Mesenteric fat pad (tissue), 1 donor: ENCODE measurements around the gene MARCHF10. TPM values are rescaled to one million over a fixed set of nuclear protein-coding genes. Genes with fewer than 3 reads are reported as not detected.
"Not testable (repeated sequence)": the region's sequence is repeated elsewhere in the genome, so short reads cannot be mapped to it uniquely, and the experiment has no call there.

Experiments
- DNase-seq: peaks from one replicate; pipeline ENCODE4 v3.0.0-alpha.2; 2020; ENCODE audit warnings: low spot score
- total RNA-seq: library from RNA; stranded (reverse); fragmentation: NEBNext Ultra II Directional; extraction: Animal tissue kit (Norgen Biotek cat#: 25700); gene quantifications from one replicate; pipeline ENCODE4 v1.2.1, GENCODE V29; 2021
- donor health status: DM: yes; HTN: yes; CAD: no.

MARCHF10 gene
- total RNA-seq, 1 donor from 2014 or later: 0.16 TPM

DNA sequence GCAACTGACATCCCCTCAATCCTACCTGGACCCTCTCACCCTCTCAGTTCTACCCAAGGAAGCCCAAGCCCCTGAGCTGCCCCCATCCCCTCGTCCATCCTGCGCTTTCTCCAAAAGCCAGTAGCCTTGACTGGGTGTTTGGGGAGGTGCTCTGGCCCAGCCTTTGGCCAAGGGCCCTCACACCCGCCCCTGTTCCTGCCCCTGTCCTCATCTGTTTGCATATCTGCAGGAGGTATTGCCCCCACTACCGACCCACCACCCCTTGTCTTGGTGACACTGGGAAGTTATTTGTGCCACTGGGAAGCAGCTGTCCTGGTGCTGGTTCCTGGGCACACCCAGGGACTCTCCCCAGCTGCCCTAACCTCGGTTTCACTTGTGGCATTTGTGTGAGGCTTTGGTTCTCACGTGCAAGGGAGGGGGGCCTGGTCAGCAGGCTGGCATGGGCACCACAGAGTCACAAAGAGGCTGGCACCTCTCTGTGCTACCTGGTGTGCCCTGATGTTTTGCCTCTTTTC, 105.3 kb downstream of the MARCHF10 start:
- no peak for DNase-seq

DNA sequence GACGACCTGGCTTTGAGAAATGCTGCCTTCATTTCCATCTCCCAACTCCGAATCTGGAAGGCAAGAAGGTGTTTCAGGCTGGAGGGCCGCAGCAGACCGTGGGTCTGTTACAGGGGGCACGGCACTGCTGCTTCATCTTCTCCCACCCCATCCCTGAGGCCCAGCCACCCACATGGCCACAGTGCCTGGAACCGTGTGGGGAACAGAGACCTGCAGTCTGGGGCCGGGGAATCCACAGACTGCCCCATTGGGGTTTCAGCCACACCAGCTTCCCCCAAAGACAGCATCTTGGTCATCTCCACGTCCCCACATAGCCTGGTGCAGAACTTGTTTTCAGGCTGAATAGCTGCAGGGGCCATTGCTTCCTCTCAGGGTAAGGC, 106.4 kb downstream of the MARCHF10 start:
- no peak for DNase-seq

DNA sequence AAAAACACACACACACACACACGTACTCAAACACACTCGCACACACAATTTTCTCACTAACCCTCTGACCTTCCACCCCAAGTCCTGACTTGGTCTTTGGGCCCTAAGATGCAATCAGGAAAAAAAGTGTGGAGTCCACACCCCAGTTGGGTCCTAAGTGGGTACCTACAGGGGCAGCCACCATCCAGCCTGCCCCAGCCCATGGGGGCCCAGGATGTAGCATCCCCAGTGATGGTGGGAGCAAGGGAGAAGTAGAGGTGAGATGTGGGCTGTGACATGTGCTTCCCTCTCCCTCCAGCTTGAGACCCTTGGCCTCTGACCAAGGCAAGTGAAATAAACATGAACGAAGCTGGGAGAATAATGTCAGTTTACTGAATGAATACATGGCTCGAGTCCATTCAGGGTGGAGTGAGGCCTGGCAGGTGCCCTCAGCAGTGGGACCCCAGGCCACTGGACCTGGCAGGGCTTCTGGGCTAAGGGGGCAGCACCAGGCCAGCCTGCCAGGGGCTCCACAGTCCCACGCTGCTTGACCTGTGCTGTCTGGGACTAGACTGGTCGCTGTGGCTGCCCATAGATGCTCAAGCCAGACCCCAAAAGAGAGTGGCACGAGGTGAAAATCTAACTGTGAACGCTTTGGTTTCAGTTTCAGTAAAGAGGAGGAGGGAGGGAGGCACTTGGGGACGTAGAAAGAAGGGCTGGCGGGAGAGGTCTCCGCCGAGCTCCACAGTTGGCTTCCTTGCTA, 107.0 kb downstream of the MARCHF10 start:
- DNase-seq: no peak

DNA sequence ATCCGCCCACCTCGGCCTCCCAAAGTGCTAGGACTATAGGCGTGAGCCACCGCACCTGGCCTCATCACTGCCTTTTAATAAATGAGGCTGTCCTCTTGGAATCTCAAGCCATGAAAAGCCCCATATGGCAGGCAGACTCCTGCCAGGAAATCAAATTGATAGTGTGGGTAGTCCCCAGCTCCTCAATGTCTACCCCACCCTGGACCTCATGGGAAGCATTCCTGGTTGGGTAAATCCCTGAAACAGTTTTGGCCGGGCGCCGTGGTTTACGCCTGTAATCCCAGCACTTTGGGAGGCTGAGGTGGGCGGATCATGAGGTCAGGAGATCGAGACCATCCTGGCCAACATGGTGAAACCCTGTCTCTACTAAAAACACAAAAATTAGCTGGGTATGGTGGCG, 109.7 kb downstream of the MARCHF10 start:
- not testable (repeated sequence) for DNase-seq

DNA sequence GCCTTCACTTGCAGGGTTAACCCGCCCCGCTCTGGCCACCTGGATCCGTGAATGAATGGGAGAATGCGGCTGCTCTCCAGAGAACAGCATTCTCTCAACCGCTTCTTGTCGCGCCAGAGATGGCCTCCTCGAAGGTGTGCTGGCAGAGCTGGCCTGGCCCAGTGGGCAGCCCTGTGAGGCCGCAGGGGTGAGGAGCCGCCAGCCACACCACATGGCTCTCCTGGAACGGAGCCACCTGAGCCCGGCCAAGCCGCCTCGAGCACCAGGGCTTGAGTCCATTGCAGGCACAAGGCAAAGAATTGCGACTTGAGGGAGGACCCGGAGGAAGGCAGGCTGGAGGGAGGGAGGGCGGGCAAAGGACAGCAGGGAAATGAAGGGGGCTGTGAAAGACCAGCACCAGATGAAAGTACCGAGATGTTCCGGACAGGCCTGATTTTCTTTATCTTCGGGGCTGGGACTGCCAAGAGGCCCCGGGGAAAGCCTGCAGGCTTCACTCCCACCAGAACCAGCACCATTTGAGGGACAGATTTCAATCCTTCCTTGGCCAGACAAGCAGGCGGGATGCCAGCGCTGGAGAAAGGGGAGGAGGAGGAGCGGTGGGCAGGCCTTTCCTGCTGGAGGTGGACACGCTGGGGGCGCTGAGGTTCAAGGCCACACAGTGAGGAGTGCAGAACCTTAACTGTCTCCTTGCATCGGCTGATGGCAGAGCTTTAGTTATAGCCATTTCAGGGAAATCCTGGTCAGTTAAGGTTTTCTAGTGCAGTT, 111.2 kb downstream of the MARCHF10 start:
- DNase-seq: no peak

DNA sequence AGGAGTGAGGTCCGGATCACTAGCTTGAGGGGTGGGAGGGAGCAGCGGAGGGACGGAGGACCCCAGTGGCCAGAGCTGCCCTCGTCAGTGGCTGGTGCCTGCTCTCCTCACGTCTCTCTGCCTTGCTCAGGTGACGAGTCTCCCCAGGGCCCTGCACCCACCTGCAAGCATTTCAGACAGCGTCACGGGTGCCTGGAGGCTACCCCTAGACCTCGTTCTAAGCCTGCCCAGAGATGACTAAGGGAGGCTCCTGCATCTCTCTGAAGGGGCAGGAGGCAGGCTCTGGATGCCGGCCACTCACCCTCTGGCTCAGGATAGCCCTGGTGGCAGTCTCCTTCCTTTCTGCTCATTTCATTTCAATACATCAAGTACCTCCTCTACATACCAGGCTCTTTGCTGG, 111.9 kb downstream of the MARCHF10 start:
- no peak for DNase-seq

DNA sequence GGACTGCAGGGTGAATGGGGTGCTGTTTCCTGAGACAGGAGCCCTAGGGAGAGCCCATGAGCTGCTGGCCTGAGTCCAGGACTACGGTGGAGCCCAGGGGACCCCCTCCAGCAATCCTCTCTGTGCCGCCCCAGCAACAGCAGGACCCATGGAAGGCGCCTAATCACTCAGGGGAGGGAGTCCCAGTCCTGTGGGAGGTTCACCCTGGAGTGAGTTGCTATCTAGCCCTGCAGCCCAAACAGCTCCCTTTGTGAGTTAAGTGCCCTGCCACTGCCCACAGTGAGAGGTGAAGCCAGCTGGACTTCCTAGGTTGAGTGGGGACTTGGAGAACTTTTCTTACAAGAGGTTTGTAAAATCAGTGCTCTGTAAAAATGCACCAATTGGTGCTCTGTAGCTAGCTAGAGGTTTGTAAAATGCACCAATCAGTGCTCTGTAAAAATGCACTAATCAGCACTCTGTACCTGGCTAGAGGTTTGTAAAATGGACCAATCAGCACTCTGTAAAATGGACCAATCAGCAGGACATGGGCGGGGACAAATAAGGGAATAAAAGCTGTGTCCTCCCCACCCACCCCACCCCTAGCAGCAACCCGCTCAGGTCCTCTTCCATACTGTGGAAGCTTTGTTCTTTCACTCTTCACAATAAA, 112.9 kb downstream of the MARCHF10 start:
- DNase-seq: not testable (repeated sequence)

DNA sequence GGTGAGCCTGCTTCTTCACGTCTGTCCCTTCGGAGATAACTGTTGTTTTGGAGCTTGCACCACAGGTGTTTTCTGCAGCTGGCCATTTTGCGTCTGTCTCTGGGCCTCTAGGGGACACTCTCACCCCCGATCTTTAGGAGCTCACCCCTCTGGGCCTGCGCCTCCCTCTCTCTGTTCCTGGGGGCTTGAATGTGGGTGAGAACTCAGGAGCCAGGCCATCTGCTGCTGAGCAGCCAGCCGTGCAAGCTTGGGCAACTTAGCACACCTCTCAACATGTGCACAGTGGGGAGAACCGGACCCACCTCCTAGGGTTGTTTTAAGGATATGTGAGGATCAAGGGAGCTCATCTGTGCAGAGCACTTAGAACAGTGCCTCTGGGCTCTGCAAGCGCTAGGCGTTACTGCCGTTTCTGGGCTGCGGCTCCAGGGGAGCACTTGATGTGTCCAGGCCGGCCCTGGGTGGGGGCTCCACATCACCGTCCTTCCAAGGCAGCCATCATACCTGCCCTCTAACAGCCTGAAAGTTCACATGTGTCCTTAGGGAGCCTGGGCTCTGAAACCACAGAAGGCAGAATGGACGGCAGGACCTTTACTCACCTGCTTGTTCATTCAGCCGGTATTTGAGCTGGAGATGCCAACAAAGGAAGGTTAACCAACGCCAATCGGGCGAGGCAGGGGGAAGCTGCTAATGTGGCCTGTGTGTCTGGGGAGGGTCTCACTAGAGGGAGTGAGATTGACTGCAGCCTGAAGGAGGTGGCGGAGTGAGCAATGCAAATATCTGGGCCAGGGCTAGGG, 114.3 kb downstream of the MARCHF10 start:
- no peak for DNase-seq

DNA sequence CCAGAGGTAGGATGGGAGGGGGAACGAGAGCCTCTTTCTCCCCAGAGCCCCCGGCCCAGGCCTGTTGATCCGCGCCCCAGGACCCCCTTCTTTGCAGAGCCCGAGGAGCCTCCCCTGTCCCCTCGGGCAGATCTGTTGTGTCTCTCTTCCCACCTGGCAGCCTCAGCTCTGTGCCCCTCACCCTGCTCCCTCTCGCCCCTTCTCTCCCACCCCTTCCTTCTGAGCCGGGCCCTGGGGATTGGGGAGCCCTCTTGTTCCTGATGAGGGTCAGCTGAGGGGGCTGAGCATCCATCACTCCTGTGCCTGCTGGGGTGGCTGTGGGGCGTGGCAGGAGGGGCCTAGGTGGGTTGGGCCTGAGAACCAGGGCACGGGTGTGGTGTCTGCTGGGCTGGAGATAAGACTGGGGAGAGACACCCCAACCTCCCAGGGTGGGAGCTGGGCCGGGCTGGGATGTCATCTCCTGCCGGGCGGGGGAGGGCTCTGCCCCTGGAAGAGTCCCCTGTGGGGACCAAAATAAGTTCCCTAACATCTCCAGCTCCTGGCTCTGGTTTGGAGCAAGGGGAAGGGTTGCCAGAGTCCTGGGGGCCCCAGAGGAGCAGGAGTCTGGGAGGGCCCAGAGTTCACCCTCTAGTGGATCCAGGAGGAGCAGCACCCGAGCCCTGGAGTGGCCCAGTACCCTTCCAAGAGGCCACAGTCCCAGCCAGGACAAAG, 115.2 kb downstream of the MARCHF10 start:
- no peak for DNase-seq

DNA sequence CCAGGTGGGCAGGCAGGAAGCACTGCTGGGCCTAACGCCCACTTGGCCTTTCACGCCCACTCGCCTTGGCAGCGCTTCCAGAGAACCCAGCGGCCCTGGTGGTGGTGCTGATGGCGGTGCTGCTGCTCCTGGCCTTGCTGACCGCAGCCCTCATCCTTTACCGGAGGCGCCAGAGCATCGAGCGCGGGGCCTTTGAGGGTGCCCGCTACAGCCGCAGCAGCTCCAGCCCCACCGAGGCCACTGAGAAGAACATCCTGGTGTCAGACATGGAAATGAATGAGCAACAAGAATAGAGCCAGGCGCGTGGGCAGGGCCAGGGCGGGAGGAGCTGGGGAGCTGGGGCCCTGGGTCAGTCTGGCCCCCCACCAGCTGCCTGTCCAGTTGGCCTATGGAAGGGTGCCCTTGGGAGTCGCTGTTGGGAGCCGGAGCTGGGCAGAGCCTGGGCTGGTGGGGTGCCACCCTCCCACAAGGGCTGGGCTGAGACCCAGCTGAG, 115.9 kb downstream of the MARCHF10 start:
- no peak for DNase-seq

DNA sequence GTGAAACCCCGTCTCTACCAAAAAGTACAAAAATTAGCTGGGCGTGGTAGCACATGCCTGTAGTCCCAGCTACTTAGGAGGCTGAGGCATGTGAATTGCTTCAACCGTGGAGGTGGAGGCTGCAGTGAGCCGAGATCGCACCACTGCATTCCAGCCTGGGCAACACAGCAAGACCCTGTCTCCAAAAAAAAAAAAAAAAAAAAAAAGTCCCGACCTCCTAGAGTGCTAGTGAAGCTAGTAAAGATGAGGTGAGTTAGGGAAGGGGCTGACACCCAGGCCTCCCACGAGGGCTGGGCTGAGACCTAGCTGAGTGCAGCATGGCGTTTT, 116.6 kb downstream of the MARCHF10 start:
- DNase-seq: not testable (repeated sequence)

DNA sequence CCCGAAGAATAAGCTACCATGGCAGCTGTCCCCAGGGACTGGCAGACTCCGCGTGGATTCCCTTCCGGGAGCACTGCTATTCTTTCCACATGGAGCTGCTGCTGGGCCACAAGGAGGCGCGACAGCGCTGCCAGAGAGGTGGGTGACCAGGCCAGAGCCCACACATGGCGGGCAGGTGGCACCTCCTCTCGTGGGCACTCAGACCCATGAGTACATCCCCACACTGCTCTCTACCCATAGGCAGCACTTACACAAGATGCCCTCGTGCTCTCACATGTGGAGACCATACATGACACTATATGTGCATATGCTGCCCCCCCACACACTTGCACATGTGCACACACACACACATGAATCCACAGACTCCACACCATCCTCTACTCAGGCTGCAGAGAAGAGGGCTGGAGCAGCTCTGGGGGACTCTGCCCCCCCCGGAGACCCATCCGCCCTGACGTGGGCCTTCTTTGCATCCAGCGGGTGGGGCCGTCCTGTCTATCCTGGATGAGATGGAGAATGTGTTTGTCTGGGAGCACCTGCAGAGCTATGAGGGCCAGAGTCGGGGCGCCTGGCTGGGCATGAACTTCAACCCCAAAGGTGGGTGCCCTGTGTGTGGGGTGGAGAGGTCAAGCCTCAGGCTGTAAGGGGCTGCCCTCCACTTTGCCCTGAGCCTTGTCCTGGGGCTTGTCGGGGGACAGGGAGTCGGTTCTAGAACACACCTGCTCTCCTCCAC, 117.8 kb downstream of the MARCHF10 start:
- no peak for DNase-seq

DNA sequence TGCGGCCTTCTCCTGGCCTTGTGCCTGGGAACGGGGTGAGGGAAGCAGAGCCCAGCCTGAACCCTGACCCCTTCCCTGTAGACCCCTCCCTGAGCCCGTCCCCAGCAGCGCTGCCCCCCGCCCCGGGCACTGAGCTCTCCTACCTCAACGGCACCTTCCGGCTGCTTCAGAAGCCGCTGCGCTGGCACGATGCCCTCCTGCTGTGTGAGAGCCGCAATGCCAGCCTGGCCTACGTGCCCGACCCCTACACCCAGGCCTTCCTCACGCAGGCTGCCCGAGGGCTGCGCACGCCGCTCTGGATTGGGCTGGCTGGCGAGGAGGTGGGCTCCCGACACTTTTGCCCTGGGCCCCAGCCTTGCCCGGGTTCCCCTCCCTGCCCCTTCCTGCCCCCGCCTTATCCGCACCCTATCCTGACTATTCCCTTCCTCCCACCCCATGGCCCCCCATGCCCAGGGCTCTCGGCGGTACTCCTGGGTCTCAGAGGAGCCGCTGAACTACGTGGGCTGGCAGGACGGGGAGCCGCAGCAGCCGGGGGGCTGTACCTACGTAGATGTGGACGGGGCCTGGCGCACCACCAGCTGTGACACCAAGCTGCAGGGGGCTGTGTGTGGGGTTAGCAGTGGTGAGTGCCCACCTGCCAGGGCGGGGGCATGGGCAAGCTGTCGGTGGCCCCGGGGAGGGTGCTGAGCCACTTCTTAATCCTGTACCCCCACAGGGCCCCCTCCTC, 118.5 kb downstream of the MARCHF10 start:
- no peak for DNase-seq

DNA sequence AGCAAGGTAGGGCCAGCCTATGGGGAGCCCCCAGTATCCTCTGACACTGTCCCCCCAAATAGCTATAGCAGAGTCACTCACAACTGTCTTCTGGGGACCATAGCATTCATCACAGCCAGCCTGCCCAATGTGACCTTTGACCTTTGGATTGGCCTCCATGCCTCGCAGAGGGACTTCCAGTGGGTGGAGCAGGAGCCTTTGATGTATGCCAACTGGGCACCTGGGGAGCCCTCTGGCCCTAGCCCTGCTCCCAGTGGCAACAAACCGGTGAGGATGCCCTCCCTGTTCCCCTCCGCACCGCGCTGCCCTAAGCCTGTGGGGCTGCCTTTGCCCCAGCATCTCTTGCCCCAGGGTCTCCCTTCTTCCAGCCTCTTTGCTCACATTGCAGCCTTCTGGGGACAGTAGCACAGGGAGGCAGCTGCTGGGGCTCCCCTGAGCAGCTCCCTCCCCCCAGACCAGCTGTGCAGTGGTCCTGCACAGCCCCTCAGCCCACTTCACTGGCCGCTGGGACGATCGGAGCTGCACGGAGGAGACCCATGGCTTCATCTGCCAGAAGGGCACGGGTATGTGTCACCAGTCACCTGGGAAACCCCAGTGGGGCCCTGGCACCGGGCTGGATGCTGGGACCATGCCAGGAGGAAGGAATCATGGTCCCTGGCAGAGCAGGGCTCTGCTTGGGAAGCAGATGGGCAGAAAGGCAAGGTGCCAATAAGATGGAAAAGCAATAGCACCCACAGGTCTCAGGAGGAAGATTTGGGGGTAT, 119.5 kb downstream of the MARCHF10 start:
- no peak for DNase-seq

DNA sequence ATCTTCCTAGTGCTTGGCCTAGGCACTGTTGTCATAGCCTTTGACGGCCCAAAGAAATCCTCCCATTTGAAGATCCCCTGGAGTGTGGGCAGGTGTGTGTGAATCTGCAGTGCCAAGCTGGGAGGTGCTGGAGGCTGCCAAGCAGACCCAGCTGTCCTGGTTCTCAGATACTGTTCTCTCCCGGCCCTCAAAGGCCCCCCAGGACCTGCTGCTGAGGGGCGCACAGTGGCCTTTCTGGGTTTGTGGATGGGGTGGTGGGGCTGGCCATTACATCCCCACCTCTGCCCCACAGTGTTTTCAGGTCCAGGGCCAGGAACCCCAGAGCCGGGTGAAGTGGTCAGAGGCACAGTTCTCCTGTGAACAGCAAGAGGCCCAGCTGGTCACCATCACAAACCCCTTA, 120.1 kb downstream of the MARCHF10 start:
- no peak for DNase-seq

DNA sequence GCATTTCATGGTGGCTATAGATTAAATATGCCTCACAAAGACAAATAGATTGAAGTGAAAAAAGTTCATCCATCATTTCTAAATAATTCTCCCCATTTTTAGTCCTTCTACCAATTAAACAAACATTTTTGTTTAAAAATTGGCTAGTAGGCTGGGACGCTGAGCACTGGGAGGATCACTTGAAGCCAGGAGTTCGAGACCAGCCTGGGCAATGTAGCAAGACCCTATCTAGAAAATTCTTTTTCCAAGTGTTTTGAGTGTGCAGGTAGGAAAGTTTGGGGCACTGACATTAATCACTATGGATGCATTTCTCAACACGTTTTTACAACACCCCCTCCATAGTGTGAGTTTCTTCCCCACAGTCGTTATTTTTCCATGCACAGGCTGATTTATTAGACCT, 123.9 kb downstream of the MARCHF10 start:
- no peak for DNase-seq

DNA sequence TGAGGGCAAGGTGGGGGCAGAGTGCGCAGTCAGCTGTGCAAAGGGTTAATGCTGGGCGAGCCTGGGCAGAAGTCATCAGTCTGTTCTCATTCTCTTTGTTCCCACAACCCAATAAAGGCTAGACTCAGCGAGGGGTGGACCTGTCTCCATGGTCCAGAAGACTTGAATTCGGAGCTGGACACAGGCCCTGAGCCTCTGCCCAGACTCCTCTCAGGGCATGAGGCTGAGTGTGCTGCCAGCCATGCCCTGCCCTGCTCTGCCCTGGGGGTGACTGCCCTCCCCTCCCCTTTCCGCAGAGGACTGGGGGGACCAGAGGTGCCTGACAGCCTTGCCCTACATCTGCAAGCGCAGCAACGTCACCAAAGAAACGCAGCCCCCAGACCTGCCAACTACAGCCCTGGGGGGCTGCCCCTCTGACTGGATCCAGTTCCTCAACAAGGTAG, 126.2 kb downstream of the MARCHF10 start:
- no peak for DNase-seq
